MCF 10A (cell line): Measurements from ENCODE around the gene ZFP37. TPM values are rescaled to one million over a fixed set of nuclear protein-coding genes. Genes with fewer than 3 reads are reported as not detected.
A peak's percentile ranks its signal among the peaks of the same experiment; 100 is the strongest.

Source experiments
- BruUV-seq: library from RNA; stranded (reverse); fragments of 400-500 nt; replicated peaks from 2 replicates; lab custom pipeline; 2021; lab: Mats Ljungman, UMichigan
- CTCF ChIA-PET: fragments of 300-600 bp; sonication (Branson Sonifier 250); formaldehyde crosslinking; extraction: SDS; loops from one replicate; lab custom pipeline; 2021; ENCODE audit warnings: antibody characterized with exemption, inconsistent platforms; lab: Yijun Ruan, JAX
- POLR2A ChIA-PET: fragments of 300-600, 350-650 bp; sonication (Branson Sonifier 250); formaldehyde crosslinking; extraction: SDS; loops from one replicate; lab custom pipeline; 2020; ENCODE audit warnings: antibody characterized with exemption, inconsistent platforms; lab: Yijun Ruan, JAX
- DNase-seq: peaks from one replicate; pipeline ENCODE4 v3.0.0-alpha.2; 2018; ENCODE audit not compliant: unreplicated experiment
- H3K27ac Mint-ChIP-seq: one replicate; pipeline ENCODE4 v1.8.0; 2022; ENCODE audit warnings: mild to moderate bottlenecking, low read depth, mixed read lengths; ENCODE audit not compliant: unreplicated experiment
- H3K27me3 Mint-ChIP-seq: one replicate; pipeline ENCODE4 v1.8.0; 2022; ENCODE audit warnings: mixed read lengths; ENCODE audit not compliant: insufficient read depth, unreplicated experiment
- H3K36me3 Mint-ChIP-seq: one replicate; pipeline ENCODE4 v1.8.0; 2022; ENCODE audit warnings: mild to moderate bottlenecking, moderate library complexity, mixed read lengths; ENCODE audit not compliant: insufficient read depth, unreplicated experiment
- H3K4me1 Mint-ChIP-seq: one replicate; pipeline ENCODE4 v1.8.0; 2022; ENCODE audit warnings: mixed read lengths; ENCODE audit not compliant: insufficient read depth, unreplicated experiment
- H3K4me3 Mint-ChIP-seq: one replicate; pipeline ENCODE4 v1.8.0; 2022; ENCODE audit warnings: mild to moderate bottlenecking, moderate library complexity, mixed read lengths; ENCODE audit not compliant: unreplicated experiment
- H3K9me3 Mint-ChIP-seq: one replicate; pipeline ENCODE4 v1.8.0; 2022; ENCODE audit warnings: mixed read lengths; ENCODE audit not compliant: unreplicated experiment
- intact Hi-C: fragments of 100-400 bp; cut with micrococcal nuclease; formaldehyde crosslinking; loops from 2 replicates; pipeline ENCODE4 v1.14.1; 2022
- total RNA-seq: library from RNA; stranded (reverse); gene quantifications from 2 replicates; pipeline ENCODE4 v1.2.3, GENCODE V29; 2022
- TF ChIP-seq, protein P1 (sequence below): fragments of 200-600 bp; IDR thresholded peaks from one replicate; pipeline ENCODE4 v1.8.0; 2022; ENCODE audit warnings: antibody characterized with exemption, mild to moderate bottlenecking; ENCODE audit not compliant: unreplicated experiment

ZFP37 gene
- total RNA-seq, 1 experiment from 2014 or later = 3.5 TPM

DNA sequence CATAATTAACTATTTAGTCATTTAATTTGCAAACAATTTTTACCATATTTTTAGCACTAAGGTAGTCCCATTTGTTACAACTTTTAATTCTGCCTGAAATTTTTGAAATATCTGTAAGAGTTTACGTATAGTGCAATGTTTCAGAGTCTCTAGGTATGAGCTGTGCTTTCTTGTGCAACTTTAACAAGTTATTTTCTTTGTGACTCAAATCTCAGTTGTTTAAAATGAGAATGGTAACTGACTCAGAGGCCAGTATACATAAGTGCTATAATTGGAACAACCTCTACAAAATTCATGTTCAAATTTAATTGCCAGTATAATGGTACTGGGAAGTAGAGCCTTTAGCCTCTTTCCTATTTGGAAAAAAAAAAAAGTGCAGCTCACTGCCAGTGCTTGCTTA is 30.3 kb downstream of the ZFP37 start:
- H3K36me3 Mint-ChIP-seq = no peaks in the 10 kb centered on the region
- intact Hi-C loops = no loop called here
- H3K27ac Mint-ChIP-seq = no peak overlapping the region
- CTCF ChIA-PET = no interaction called here
- no peaks in the 10 kb centered on the region for H3K27me3 Mint-ChIP-seq
- peak; percentile 23 for DNase-seq
- no peaks in the 10 kb centered on the region for H3K4me1 Mint-ChIP-seq
- TF ChIP-seq, protein P1, sequence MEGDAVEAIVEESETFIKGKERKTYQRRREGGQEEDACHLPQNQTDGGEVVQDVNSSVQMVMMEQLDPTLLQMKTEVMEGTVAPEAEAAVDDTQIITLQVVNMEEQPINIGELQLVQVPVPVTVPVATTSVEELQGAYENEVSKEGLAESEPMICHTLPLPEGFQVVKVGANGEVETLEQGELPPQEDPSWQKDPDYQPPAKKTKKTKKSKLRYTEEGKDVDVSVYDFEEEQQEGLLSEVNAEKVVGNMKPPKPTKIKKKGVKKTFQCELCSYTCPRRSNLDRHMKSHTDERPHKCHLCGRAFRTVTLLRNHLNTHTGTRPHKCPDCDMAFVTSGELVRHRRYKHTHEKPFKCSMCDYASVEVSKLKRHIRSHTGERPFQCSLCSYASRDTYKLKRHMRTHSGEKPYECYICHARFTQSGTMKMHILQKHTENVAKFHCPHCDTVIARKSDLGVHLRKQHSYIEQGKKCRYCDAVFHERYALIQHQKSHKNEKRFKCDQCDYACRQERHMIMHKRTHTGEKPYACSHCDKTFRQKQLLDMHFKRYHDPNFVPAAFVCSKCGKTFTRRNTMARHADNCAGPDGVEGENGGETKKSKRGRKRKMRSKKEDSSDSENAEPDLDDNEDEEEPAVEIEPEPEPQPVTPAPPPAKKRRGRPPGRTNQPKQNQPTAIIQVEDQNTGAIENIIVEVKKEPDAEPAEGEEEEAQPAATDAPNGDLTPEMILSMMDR = no peak
- no TSS peak for BruUV-seq
- H3K9me3 Mint-ChIP-seq = peaks cover 24% of the 10 kb centered on the region
- POLR2A ChIA-PET = interaction anchor here (0.6 kb wide), 1 partner anchor 31 kb away, joined by 6 read pairs; no protein-coding TSS in a partner anchor
- no peak overlapping the region for H3K4me3 Mint-ChIP-seq

DNA sequence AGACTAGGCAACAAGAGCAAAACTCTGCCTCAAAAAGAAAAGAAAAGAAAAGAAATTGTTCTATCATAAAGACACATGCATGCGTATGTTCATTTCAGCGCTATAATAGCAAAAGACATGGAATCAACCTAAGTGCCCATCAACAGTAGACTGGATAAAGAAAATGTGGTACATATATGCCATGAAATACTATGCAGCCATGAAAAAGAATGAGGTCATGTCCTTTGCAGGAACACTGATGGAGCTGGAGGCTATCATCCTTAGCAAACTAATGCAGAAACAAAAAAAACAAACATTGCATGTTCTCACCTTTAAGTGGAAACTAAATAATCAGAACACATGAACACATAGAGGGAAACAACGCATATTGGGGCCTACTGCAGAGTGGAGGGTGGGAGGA is 38.3 kb downstream of the ZFP37 start:
- Mint-ChIP-seq H3K27me3 (no peaks in the 10 kb centered on the region), H3K27ac (no peak overlapping the region), H3K4me1 (no peaks in the 10 kb centered on the region), H3K9me3 (peaks cover 25% of the 10 kb centered on the region), H3K4me3 (no peak overlapping the region), H3K36me3 (no peaks in the 10 kb centered on the region)
- DNase-seq = no peak
- no TSS peak for BruUV-seq
- ChIA-PET POLR2A (no interaction called here), CTCF (interaction anchor here (0.8 kb wide), 1 partner anchor 26 kb away, joined by 3 read pairs; no protein-coding TSS in a partner anchor)
- intact Hi-C loops = no loop called here
- TF ChIP-seq, protein P1 = no peak

DNA sequence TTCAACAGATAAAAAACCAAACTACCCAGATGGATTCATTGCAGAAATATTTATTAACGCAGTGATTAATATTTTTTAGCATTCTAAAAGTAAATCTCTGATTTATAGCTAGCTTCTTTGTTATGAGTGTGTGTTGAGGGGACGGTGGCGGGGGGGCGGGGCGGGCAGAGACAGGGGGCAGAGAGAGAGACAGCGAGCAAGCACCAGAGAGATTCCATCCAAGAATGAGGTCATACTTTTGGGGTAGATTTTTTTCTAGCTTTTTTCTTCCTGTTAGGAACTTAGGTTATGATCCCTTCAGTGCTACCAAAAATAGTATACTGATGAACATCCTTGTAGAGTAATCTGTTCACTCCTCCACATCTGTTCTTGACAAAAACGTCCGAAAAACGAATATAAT is 44.0 kb downstream of the ZFP37 start:
- ChIA-PET CTCF (interaction anchor here (1.1 kb wide), 1 partner anchor 13 kb away, joined by 3 read pairs; no protein-coding TSS in a partner anchor), POLR2A (interaction anchor here (0.5 kb wide), 1 partner anchor 31 kb away, joined by 4 read pairs; no protein-coding TSS in a partner anchor)
- H3K27me3 Mint-ChIP-seq = no peaks in the 10 kb centered on the region
- H3K36me3 Mint-ChIP-seq = no peaks in the 10 kb centered on the region
- H3K9me3 Mint-ChIP-seq = peaks cover 16% of the 10 kb centered on the region
- H3K4me3 Mint-ChIP-seq = peak overlapping the region; percentile 69
- intact Hi-C loops = no loop called here
- H3K27ac Mint-ChIP-seq = no peak overlapping the region
- BruUV-seq = no TSS peak
- no peaks in the 10 kb centered on the region for H3K4me1 Mint-ChIP-seq
- TF ChIP-seq, protein P1 = no peak
- DNase-seq = no peak

DNA sequence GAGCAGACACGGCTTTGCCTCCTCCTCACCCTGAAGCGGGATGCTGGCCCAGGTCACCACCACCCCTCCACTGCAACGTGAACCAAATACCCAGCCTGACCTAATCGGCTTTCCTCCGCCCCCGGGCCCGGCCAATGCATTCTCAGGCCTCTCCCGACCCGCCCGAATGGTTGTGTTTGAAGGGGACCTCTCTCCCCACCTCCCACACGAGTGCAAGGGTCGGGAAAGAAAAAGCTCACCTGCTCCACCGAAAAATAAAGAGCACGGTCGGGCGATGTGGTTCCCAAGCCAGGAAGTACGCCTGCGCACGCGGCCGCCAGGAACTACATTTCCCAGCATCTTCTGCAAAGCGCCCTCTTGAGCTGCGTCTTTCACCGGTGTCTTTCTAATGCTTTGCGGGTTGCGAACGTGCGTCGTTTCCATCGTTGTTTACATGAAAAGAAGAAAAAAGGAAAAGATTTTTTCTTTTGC is 44.6 kb downstream of the ZFP37 start, which contains the start of gene ZNF883:
ZNF883 (minus strand) TSS at position 282 of the 471 bp plus-strand sequence.
- DNase-seq = no peak
- H3K9me3 Mint-ChIP-seq = peaks cover 16% of the 10 kb centered on the region
- POLR2A ChIA-PET = no interaction called here
- H3K36me3 Mint-ChIP-seq = no peaks in the 10 kb centered on the region
- TF ChIP-seq, protein P1 = no peak
- BruUV-seq = no TSS peak
- H3K27me3 Mint-ChIP-seq = no peaks in the 10 kb centered on the region
- no peak within 1 kb of the TSS for H3K27ac Mint-ChIP-seq
- intact Hi-C loops = no loop called here
- CTCF ChIA-PET = interaction anchor here (1.1 kb wide), 1 partner anchor 14 kb away, joined by 3 read pairs; no protein-coding TSS in a partner anchor
- H3K4me1 Mint-ChIP-seq = no peaks in the 10 kb centered on the region
- H3K4me3 Mint-ChIP-seq = peak within 1 kb of the TSS; percentile 69
